ENCODE results near the gene CEP112. TPM values are rescaled to one million over a fixed set of nuclear protein-coding genes. Genes with fewer than 3 reads are reported as not detected.
A peak's percentile ranks its signal among the peaks of the same experiment; 100 is the strongest.

Gene CEP112
- total and polyA plus RNA-seq, 2 of the 13 experiments (the other 11 are each of a cell fraction or from before 2014, with no cell fraction given): 1.2 to 3.4 TPM

- TF ChIP-seq ETV5 (CRISPR knock-in tag; IDR thresholded peaks at IDR 0.05; ENCODE audit: borderline replicate concordance): peak; percentile 56
- TF ChIP-seq ZNF33A (CRISPR knock-in tag; IDR thresholded peaks at IDR 0.05; ENCODE audit: borderline replicate concordance): no peak
- peak; percentile 56; the same call in 1 of the 2 replicates for TF ChIP-seq MIER3 (CRISPR knock-in tag; IDR thresholded peaks at IDR 0.05; ENCODE audit: borderline replicate concordance)
- no peak for TF ChIP-seq KLF12 (CRISPR knock-in tag; IDR thresholded peaks at IDR 0.05; ENCODE audit: borderline replicate concordance)
- no peak for TF ChIP-seq ZNF652 (CRISPR knock-in tag; IDR thresholded peaks at IDR 0.05; ENCODE audit: borderline replicate concordance, low read depth)
- TF ChIP-seq STAT5B (CRISPR knock-in tag; IDR thresholded peaks at IDR 0.05): no peak
- TF ChIP-seq TCF7 (IDR thresholded peaks at IDR 0.05; ENCODE audit: low read depth): no peak
- no peak for TF ChIP-seq ZNF318 (CRISPR knock-in tag; IDR thresholded peaks at IDR 0.05)
- TF ChIP-seq ZNF337 (CRISPR knock-in tag; IDR thresholded peaks at IDR 0.05; ENCODE audit: borderline replicate concordance, low read depth): no peak
- TF ChIP-seq ZNF724P (CRISPR knock-in tag; IDR thresholded peaks at IDR 0.05; ENCODE audit: borderline replicate concordance): no peak
- TF ChIP-seq EP300 (IDR thresholded peaks at IDR 0.05; ENCODE audit: low read depth in 2 of 2, low read length in 2 of 2): no peak
- peak; percentile 50; the same call in 1 of the 2 replicates for TF ChIP-seq EP300 (CRISPR knock-in tag; IDR thresholded peaks at IDR 0.05; ENCODE audit: borderline replicate concordance)
- no peak for TF ChIP-seq REST (IDR thresholded peaks at IDR 0.05; ENCODE audit: borderline replicate concordance in 1 of 2, low read depth in 1 of 2, low read length in 2 of 2)
- no peak for TF ChIP-seq ZNF253 (CRISPR knock-in tag; IDR thresholded peaks at IDR 0.05; ENCODE audit: borderline replicate concordance)
- TF ChIP-seq NFIB (CRISPR knock-in tag; IDR thresholded peaks at IDR 0.05; ENCODE audit: borderline replicate concordance): no peak
- no peak for TF ChIP-seq ZSCAN12 (CRISPR knock-in tag; IDR thresholded peaks at IDR 0.05)
- no peak for TF ChIP-seq PPARG (CRISPR knock-in tag; conservative IDR thresholded peaks at IDR 0.05)
- TF ChIP-seq ZNF605 (CRISPR knock-in tag; IDR thresholded peaks at IDR 0.05): no peak
These were observed 8.8 kb upstream of the CEP112 start (continued) for GRCh38 chr17:66200685-66201092.

Measured in HepG2 (cell line).